ENCODE results near the gene WDFY3. TPM values are rescaled to one million over a fixed set of nuclear protein-coding genes. Genes with fewer than 3 reads are reported as not detected.

WDFY3 gene
- total and polyA plus RNA-seq, 2 of the 4 experiments (the other 2 are of a cell fraction), result 12.5 to 58.1 TPM

DNA sequence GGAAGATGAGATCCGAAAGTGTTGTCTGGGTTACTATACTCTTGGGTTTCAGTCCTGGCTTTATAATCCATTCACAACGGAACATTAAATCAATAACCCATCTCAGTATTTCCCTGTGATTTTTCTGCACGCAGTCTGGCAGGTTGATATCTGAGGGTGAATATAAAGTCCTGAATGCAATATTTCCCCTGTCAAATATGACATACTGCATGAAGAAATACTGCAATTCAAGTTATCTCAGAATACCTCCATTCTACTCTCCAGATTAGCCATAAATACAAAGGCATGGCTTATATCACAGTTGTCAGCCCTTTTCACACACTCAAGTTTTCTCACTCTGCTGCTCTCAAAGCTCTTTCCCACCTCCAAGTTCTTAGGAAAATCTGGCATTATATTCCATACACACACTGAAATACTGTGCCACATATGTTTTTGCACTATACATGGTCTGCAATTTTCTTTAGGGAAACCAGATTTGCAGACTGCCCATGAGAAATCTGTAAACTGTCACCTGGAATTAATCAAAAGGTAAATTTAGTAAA, 64.7 kb downstream of the WDFY3 start:
- Histone ChIP-seq H2BK5ac (ENCODE audit: low read depth, low read length, poor library complexity, severe bottlenecking) (no peak overlapping the region), H3K36me3 (ENCODE audit: control insufficient read depth, insufficient read depth, low read length) (peaks cover 5% of the 10 kb centered on the region), H4K20me1 (ENCODE audit: insufficient read depth, low read length) (peaks cover 4% of the 10 kb centered on the region; the same call in 1 of the 2 replicates), H2BK15ac (ENCODE audit: low read depth, low read length) (no peak overlapping the region), H3K9me3 (ENCODE audit: control insufficient read depth, insufficient read depth, low read length) (no peaks in the 10 kb centered on the region), H3K4ac (ENCODE audit: low read depth, low read length) (no peak overlapping the region), H3K56ac (ENCODE audit: extremely low read depth, insufficient read depth, low read length) (no peak overlapping the region), H3K27me3 (ENCODE audit: control insufficient read depth, insufficient read depth, low read length) (no peaks in the 10 kb centered on the region), H3K14ac (replicated peaks; ENCODE audit: low read depth, low read length) (no peak overlapping the region), H2AFZ (replicated peaks; ENCODE audit: low read length, poor library complexity) (no peak overlapping the region), H2BK20ac (ENCODE audit: low read depth, low read length) (no peak overlapping the region), H2AK9ac (replicated peaks; ENCODE audit: low read depth, low read length, poor library complexity) (no peak overlapping the region), H3K27ac (ENCODE audit: insufficient read depth, low read length) (no peak overlapping the region), H4K8ac (ENCODE audit: low read depth in 2 of 2, low read length in 2 of 2) (no peak overlapping the region), H3K4me2 (ENCODE audit: low read depth, low read length) (no peak overlapping the region), H4K91ac (ENCODE audit: insufficient read depth, low read depth, low read length) (no peak overlapping the region), H3K18ac (ENCODE audit: low read depth, low read length) (no peak overlapping the region), H2AK5ac (ENCODE audit: low read depth, low read length) (no peak overlapping the region), H2BK120ac (ENCODE audit: low read depth, low read length) (no peak overlapping the region), H3K79me1 (ENCODE audit: low read depth in 1 of 2, low read length in 2 of 2) (peaks cover 29 to 47% of the 10 kb centered on the region in 2 experiments), H4K5ac (ENCODE audit: low read depth, low read length) (no peak overlapping the region), H3K23ac (ENCODE audit: low read depth, low read length) (no peak overlapping the region), H3K9ac (ENCODE audit: low read depth, low read length) (no peak overlapping the region), H3K4me1 (ENCODE audit: control insufficient read depth, insufficient read depth, low read length) (0 out of 2 replicates have a peak, but pooled peaks cover 2% of the 10 kb centered on the region), H3K9me1 (ENCODE audit: insufficient read depth, low read length) (peaks cover 2% of the 10 kb centered on the region; the same call in 1 of the 2 replicates), H3K4me3 (ENCODE audit: insufficient read depth, low read depth, low read length) (no peak overlapping the region)
- ATAC-seq (ENCODE audit: low read depth), result no peak
- whole genome bisulfite sequencing, 2 experiments (ENCODE audit: extremely low coverage in 2 of 2, insufficient read length in 1 of 2), result no CpG with 5 or more reads among the region's 3 CpGs
- intact Hi-C loops (cut with micrococcal nuclease), result no loop called here
- in situ Hi-C loops (cut with MboI; ENCODE audit: low sequenced_read_pairs), result no loop called here
- BruUV-seq (replicated peaks), result no TSS peak
- POLR2A ChIA-PET (ENCODE audit: unreplicated experiment), result no interaction called here
- dilution Hi-C loops (cut with HindIII; ENCODE audit: low sequenced_read_pairs, unreplicated experiment), result no loop called here
- CTCF ChIA-PET, result no interaction called here
- TF ChIP-seq MAZ (IDR thresholded peaks at IDR 0.05; ENCODE audit: borderline replicate concordance, low read depth, low read length), result no peak
- TF ChIP-seq, protein P1, sequence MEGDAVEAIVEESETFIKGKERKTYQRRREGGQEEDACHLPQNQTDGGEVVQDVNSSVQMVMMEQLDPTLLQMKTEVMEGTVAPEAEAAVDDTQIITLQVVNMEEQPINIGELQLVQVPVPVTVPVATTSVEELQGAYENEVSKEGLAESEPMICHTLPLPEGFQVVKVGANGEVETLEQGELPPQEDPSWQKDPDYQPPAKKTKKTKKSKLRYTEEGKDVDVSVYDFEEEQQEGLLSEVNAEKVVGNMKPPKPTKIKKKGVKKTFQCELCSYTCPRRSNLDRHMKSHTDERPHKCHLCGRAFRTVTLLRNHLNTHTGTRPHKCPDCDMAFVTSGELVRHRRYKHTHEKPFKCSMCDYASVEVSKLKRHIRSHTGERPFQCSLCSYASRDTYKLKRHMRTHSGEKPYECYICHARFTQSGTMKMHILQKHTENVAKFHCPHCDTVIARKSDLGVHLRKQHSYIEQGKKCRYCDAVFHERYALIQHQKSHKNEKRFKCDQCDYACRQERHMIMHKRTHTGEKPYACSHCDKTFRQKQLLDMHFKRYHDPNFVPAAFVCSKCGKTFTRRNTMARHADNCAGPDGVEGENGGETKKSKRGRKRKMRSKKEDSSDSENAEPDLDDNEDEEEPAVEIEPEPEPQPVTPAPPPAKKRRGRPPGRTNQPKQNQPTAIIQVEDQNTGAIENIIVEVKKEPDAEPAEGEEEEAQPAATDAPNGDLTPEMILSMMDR (conservative IDR thresholded peaks at IDR 0.05; ENCODE audit: low read depth, low read length), result no peak
- no peak for TF ChIP-seq CEBPB (IDR thresholded peaks at IDR 0.05; ENCODE audit: low read depth, low read length)
- TF ChIP-seq RCOR1 (IDR thresholded peaks at IDR 0.05; ENCODE audit: insufficient replicate concordance, low read length), result no peak
- TF ChIP-seq NFE2L2 (IDR thresholded peaks at IDR 0.05; ENCODE audit: low read depth, low read length), result no peak
- TF ChIP-seq BHLHE40 (IDR thresholded peaks at IDR 0.05; ENCODE audit: low read depth, low read length), result no peak
- no peak for TF ChIP-seq CHD1 (IDR thresholded peaks at IDR 0.05; ENCODE audit: low read depth, low read length)
- DNase-seq, result no peak
